ENCODE data around the gene KLK10.

KLK10 gene

DNA sequence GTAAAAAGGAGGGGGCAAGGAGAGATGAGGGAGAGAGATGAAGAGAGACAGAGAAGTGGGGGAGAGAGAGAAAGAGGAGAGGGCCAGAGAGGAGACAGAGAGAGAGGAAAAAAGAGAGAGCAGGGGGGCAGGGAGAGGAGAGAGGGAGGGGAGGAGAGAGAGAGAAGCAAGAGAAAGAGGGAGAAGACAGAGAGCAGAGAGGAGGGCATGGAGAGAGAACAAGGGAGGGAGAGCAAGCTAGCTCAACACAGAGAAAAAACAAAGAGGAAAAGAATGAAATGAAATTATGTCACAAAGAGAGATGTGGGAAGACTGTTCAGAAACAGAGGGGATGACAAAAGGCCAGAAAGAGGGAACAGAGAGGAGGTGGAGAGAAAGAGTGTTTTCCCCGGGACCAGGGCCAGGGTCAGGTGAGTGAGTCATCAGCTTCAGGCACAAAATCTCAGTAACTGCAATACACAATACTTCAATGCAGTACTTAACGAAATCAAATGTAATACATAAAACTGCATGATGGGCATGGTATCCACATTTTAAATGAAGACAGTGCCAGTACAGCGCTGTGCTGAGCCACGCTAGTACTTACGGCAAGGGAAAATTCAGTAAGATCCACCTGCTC, 40.6 kb downstream of the KLK10 start:
- no peak overlapping the region for H2AFZ ChIP-seq (ENCODE audit: low read depth, low read length)
- no peaks in the 10 kb centered on the region for H3K4me1 ChIP-seq (ENCODE audit: insufficient read depth, low read length)
- no peak overlapping the region for H3K27ac ChIP-seq (ENCODE audit: low read length)
- H3K4me2 ChIP-seq (ENCODE audit: insufficient read depth, low read length), result no peak overlapping the region
- no peak for ATAC-seq (ENCODE audit: insufficient read depth, low read depth)
- H3K36me3 ChIP-seq (ENCODE audit: insufficient read depth, low read length), result no peaks in the 10 kb centered on the region
- TF ChIP-seq, protein P1, sequence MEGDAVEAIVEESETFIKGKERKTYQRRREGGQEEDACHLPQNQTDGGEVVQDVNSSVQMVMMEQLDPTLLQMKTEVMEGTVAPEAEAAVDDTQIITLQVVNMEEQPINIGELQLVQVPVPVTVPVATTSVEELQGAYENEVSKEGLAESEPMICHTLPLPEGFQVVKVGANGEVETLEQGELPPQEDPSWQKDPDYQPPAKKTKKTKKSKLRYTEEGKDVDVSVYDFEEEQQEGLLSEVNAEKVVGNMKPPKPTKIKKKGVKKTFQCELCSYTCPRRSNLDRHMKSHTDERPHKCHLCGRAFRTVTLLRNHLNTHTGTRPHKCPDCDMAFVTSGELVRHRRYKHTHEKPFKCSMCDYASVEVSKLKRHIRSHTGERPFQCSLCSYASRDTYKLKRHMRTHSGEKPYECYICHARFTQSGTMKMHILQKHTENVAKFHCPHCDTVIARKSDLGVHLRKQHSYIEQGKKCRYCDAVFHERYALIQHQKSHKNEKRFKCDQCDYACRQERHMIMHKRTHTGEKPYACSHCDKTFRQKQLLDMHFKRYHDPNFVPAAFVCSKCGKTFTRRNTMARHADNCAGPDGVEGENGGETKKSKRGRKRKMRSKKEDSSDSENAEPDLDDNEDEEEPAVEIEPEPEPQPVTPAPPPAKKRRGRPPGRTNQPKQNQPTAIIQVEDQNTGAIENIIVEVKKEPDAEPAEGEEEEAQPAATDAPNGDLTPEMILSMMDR (IDR thresholded peaks at IDR 0.05; ENCODE audit: borderline replicate concordance, extremely low read depth, low read length, poor library complexity, severe bottlenecking), result no peak
- TF ChIP-seq EZH2 (IDR thresholded peaks at IDR 0.05; ENCODE audit: borderline replicate concordance, low read depth, low read length, severe bottlenecking), result no peak
- no peak overlapping the region for H3K4me3 ChIP-seq (ENCODE audit: low read depth in 1 of 2, low read length in 2 of 2)
- H3K9ac ChIP-seq (ENCODE audit: low read depth, low read length), result no peak overlapping the region
- no peaks in the 10 kb centered on the region for H4K20me1 ChIP-seq (ENCODE audit: insufficient read depth, low read length)
- no peak for DNase-seq
- no peaks in the 10 kb centered on the region for H3K79me2 ChIP-seq (ENCODE audit: insufficient read depth, low read length)
- H3K27me3 ChIP-seq (ENCODE audit: insufficient read depth, low read length, poor library complexity), result no peaks in the 10 kb centered on the region
- H3K9me3 ChIP-seq (ENCODE audit: insufficient read depth, low read length, severe bottlenecking), result no peaks in the 10 kb centered on the region

DNA sequence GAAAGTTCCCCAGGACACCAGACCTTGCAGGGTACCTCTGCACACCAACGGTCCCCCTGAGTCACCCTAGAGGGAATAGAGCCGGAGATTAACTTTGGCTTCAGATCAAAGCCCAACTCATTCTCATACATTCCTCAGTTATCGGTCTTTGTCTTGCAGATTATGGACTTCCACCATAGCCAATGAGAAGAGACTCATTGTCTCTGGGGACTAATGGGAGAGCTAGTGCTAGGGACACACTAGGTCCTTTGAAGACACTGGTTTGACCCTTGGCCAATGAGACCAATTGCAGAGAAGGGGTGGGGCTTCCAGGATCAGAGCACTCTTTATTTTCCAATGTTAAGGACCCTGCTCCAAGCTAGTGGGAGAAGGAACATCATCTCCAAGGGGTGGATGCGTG, 41.9 kb downstream of the KLK10 start:
- no peak overlapping the region for H3K4me2 ChIP-seq (ENCODE audit: insufficient read depth, low read length)
- TF ChIP-seq, protein P1 (IDR thresholded peaks at IDR 0.05; ENCODE audit: borderline replicate concordance, extremely low read depth, low read length, poor library complexity, severe bottlenecking), result no peak
- TF ChIP-seq EZH2 (IDR thresholded peaks at IDR 0.05; ENCODE audit: borderline replicate concordance, low read depth, low read length, severe bottlenecking), result no peak

DNA sequence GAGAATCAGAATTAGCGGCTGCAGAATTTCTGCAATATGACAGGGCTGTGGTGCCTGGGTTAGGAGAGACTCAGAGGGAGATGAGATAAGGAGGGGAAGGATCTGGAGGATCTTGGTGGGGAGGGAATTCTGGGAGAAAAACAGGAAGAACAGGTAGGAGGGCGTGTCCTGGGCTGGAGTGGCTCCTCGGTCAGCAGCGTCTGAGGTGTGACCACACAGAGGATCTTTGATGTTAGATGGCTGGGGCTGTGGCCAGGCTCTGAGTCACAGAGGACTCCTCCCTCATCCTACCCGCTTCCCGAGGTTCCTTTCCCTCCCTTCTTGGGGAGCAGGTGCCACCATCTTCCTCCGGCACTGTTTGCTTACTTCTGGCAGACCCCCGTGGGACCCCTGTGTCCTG, 43.7 kb downstream of the KLK10 start:
- DNase-seq (no peak), ATAC-seq (ENCODE audit: insufficient read depth, low read depth) (no peak)
- Histone ChIP-seq H3K79me2 (ENCODE audit: insufficient read depth, low read length) (no peaks in the 10 kb centered on the region), H3K36me3 (ENCODE audit: insufficient read depth, low read length) (no peaks in the 10 kb centered on the region), H3K9ac (ENCODE audit: low read depth, low read length) (no peak overlapping the region), H3K4me2 (ENCODE audit: insufficient read depth, low read length) (no peak overlapping the region), H3K27me3 (ENCODE audit: insufficient read depth, low read length, poor library complexity) (no peaks in the 10 kb centered on the region), H3K4me1 (ENCODE audit: insufficient read depth, low read length) (no peaks in the 10 kb centered on the region), H3K27ac (ENCODE audit: low read length) (no peak overlapping the region), H2AFZ (ENCODE audit: low read depth, low read length) (no peak overlapping the region), H3K4me3 (ENCODE audit: low read depth in 1 of 2, low read length in 2 of 2) (no peak overlapping the region), H3K9me3 (ENCODE audit: insufficient read depth, low read length, severe bottlenecking) (no peaks in the 10 kb centered on the region), H4K20me1 (ENCODE audit: insufficient read depth, low read length) (no peaks in the 10 kb centered on the region)
- TF ChIP-seq, protein P1 (IDR thresholded peaks at IDR 0.05; ENCODE audit: borderline replicate concordance, extremely low read depth, low read length, poor library complexity, severe bottlenecking), result no peak

More for the DNA sequence above, 41.9 kb downstream of the KLK10 start:
- no peaks in the 10 kb centered on the region for H3K4me1 ChIP-seq (ENCODE audit: insufficient read depth, low read length)
- H4K20me1 ChIP-seq (ENCODE audit: insufficient read depth, low read length), result no peaks in the 10 kb centered on the region
- DNase-seq (no peak), ATAC-seq (ENCODE audit: insufficient read depth, low read depth) (no peak)
- no peak overlapping the region for H3K4me3 ChIP-seq (ENCODE audit: low read depth in 1 of 2, low read length in 2 of 2)
- H3K27me3 ChIP-seq (ENCODE audit: insufficient read depth, low read length, poor library complexity), result no peaks in the 10 kb centered on the region
- no peak overlapping the region for H2AFZ ChIP-seq (ENCODE audit: low read depth, low read length)
- no peaks in the 10 kb centered on the region for H3K79me2 ChIP-seq (ENCODE audit: insufficient read depth, low read length)
- H3K9ac ChIP-seq (ENCODE audit: low read depth, low read length), result no peak overlapping the region
- no peaks in the 10 kb centered on the region for H3K9me3 ChIP-seq (ENCODE audit: insufficient read depth, low read length, severe bottlenecking)
- no peak overlapping the region for H3K27ac ChIP-seq (ENCODE audit: low read length)
- no peaks in the 10 kb centered on the region for H3K36me3 ChIP-seq (ENCODE audit: insufficient read depth, low read length)
